K562 (cell line): ENCODE measurements around the gene ATP8B2. TPM values are rescaled to one million over a fixed set of nuclear protein-coding genes. Genes with fewer than 3 reads are reported as not detected.

Source experiments
- GTF2B ChIP-seq: IDR thresholded peaks from 2 replicates; pipeline ENCODE4 v1.6.1; 2011; ENCODE audit not compliant: insufficient read length; ENCODE audit errors: extremely low read depth
- MTF1 ChIP-seq: fragments of 250-450 bp; sonication (Bioruptor Pico); IDR thresholded peaks from 2 replicates; pipeline ENCODE4 v1.9.0; 2021; ENCODE audit warnings: moderate library complexity, mild to moderate bottlenecking, inconsistent platforms, borderline replicate concordance
- MYNN ChIP-seq, 2 experiments: sonication (generic); formaldehyde crosslinking in 1 of 2; IDR thresholded peaks; 2 replicates each; pipeline versions ENCODE4 v1.5.0 to v1.6.1; 2016 to 2020; ENCODE audit warnings: antibody characterized with exemption in 1 of 2, missing genetic modification reagents in 1 of 2
- NFE2 ChIP-seq: IDR thresholded peaks from 2 replicates; pipeline ENCODE4 v1.6.1; 2014; ENCODE audit warnings: antibody characterized with exemption, low read depth
- RCOR1 ChIP-seq, 2 experiments: IDR thresholded peaks; 2 replicates each; pipeline ENCODE4 v1.6.1; 2012; ENCODE audit warnings: low read depth in 2 of 2, low read length in 2 of 2, borderline replicate concordance in 1 of 2, improper control_type of control experiment in 1 of 2
- RFX7 ChIP-seq: fragments of 250-450 bp; sonication (Bioruptor Pico); IDR thresholded peaks from 2 replicates; pipeline ENCODE4 v1.5.1; 2021; ENCODE audit warnings: mild to moderate bottlenecking
- SRSF1 ChIP-seq: fragments of 200-400 bp; formaldehyde crosslinking; IDR thresholded peaks from 2 replicates; pipeline ENCODE4 v1.6.1; 2017; ENCODE audit warnings: mild to moderate bottlenecking, low read depth, low read length, moderate library complexity
- SRSF9 ChIP-seq: fragments of 200-400 bp; formaldehyde crosslinking; IDR thresholded peaks from 2 replicates; pipeline ENCODE4 v1.6.1; 2017; ENCODE audit warnings: low read depth, low read length, borderline replicate concordance
- polyA plus RNA-seq, 8 experiments: library from polyadenylated mRNA; depleted of rRNA in 4 of 8; stranded (reverse) in 5 of 8; unstranded in 3 of 8; fragments of >200 nt; fragmentation: Nextera tagmentation in 2 of 8; fragmentation: Illumina TruSeq in 1 of 8; extraction: Ambion mirVana in 2 of 8; extraction: Trizol in 1 of 8; gene quantifications; 2 replicates each; pipeline versions ENCODE4 v1.2.1 to v1.2.3, GENCODE V29; 2011 to 2014; ENCODE audit warnings: inconsistent platforms in 1 of 8, missing spikeins in 1 of 8
- total RNA-seq, 7 experiments: library from RNA; depleted of rRNA in 6 of 7; stranded (reverse); fragments of >200 nt in 6 of 7; fragmentation: Illumina TruSeq in 2 of 7; extraction: Trizol in 2 of 7; gene quantifications; 2 replicates each; pipeline versions ENCODE4 v1.2.1 to v1.2.3, GENCODE V29; 2011 to 2021; ENCODE audit warnings: low replicate concordance in 1 of 7
- TF ChIP-seq, protein P1 (sequence below): fragments of 200-600 bp; sonication (generic); IDR thresholded peaks from one replicate; pipeline ENCODE4 v1.6.1; 2012; ENCODE audit warnings: mild to moderate bottlenecking, low read depth, low read length, inconsistent platforms
- TF ChIP-seq, protein P2 (sequence below): fragments of 450-650 bp; IDR thresholded peaks from 2 replicates; pipeline ENCODE4 v1.6.1; 2017; ENCODE audit warnings: antibody characterized with exemption
- TF ChIP-seq, protein P3 (sequence below), 2 experiments: fragments of 250-450 bp in 1 of 2; fragments of 450-650 bp in 1 of 2; sonication (Bioruptor Pico) in 1 of 2; IDR thresholded peaks; 2 replicates each; pipeline versions ENCODE4 v1.6.1 to v1.8.0; 2016 to 2021; ENCODE audit warnings: mild to moderate bottlenecking in 2 of 2, moderate library complexity in 2 of 2, missing compliant biosample characterization in 1 of 2, missing genetic modification characterization in 1 of 2

The ATP8B2 gene
- total and polyA plus RNA-seq, 9 of the 15 experiments (the other 6 are each of a cell fraction or from before 2014, with no cell fraction given) = 0.27 to 33.2 (median 18.4) TPM

- TF ChIP-seq, protein P1, sequence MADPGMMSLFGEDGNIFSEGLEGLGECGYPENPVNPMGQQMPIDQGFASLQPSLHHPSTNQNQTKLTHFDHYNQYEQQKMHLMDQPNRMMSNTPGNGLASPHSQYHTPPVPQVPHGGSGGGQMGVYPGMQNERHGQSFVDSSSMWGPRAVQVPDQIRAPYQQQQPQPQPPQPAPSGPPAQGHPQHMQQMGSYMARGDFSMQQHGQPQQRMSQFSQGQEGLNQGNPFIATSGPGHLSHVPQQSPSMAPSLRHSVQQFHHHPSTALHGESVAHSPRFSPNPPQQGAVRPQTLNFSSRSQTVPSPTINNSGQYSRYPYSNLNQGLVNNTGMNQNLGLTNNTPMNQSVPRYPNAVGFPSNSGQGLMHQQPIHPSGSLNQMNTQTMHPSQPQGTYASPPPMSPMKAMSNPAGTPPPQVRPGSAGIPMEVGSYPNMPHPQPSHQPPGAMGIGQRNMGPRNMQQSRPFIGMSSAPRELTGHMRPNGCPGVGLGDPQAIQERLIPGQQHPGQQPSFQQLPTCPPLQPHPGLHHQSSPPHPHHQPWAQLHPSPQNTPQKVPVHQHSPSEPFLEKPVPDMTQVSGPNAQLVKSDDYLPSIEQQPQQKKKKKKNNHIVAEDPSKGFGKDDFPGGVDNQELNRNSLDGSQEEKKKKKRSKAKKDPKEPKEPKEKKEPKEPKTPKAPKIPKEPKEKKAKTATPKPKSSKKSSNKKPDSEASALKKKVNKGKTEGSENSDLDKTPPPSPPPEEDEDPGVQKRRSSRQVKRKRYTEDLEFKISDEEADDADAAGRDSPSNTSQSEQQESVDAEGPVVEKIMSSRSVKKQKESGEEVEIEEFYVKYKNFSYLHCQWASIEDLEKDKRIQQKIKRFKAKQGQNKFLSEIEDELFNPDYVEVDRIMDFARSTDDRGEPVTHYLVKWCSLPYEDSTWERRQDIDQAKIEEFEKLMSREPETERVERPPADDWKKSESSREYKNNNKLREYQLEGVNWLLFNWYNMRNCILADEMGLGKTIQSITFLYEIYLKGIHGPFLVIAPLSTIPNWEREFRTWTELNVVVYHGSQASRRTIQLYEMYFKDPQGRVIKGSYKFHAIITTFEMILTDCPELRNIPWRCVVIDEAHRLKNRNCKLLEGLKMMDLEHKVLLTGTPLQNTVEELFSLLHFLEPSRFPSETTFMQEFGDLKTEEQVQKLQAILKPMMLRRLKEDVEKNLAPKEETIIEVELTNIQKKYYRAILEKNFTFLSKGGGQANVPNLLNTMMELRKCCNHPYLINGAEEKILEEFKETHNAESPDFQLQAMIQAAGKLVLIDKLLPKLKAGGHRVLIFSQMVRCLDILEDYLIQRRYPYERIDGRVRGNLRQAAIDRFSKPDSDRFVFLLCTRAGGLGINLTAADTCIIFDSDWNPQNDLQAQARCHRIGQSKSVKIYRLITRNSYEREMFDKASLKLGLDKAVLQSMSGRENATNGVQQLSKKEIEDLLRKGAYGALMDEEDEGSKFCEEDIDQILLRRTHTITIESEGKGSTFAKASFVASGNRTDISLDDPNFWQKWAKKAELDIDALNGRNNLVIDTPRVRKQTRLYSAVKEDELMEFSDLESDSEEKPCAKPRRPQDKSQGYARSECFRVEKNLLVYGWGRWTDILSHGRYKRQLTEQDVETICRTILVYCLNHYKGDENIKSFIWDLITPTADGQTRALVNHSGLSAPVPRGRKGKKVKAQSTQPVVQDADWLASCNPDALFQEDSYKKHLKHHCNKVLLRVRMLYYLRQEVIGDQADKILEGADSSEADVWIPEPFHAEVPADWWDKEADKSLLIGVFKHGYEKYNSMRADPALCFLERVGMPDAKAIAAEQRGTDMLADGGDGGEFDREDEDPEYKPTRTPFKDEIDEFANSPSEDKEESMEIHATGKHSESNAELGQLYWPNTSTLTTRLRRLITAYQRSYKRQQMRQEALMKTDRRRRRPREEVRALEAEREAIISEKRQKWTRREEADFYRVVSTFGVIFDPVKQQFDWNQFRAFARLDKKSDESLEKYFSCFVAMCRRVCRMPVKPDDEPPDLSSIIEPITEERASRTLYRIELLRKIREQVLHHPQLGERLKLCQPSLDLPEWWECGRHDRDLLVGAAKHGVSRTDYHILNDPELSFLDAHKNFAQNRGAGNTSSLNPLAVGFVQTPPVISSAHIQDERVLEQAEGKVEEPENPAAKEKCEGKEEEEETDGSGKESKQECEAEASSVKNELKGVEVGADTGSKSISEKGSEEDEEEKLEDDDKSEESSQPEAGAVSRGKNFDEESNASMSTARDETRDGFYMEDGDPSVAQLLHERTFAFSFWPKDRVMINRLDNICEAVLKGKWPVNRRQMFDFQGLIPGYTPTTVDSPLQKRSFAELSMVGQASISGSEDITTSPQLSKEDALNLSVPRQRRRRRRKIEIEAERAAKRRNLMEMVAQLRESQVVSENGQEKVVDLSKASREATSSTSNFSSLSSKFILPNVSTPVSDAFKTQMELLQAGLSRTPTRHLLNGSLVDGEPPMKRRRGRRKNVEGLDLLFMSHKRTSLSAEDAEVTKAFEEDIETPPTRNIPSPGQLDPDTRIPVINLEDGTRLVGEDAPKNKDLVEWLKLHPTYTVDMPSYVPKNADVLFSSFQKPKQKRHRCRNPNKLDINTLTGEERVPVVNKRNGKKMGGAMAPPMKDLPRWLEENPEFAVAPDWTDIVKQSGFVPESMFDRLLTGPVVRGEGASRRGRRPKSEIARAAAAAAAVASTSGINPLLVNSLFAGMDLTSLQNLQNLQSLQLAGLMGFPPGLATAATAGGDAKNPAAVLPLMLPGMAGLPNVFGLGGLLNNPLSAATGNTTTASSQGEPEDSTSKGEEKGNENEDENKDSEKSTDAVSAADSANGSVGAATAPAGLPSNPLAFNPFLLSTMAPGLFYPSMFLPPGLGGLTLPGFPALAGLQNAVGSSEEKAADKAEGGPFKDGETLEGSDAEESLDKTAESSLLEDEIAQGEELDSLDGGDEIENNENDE = no peak
- TF ChIP-seq, protein P2, sequence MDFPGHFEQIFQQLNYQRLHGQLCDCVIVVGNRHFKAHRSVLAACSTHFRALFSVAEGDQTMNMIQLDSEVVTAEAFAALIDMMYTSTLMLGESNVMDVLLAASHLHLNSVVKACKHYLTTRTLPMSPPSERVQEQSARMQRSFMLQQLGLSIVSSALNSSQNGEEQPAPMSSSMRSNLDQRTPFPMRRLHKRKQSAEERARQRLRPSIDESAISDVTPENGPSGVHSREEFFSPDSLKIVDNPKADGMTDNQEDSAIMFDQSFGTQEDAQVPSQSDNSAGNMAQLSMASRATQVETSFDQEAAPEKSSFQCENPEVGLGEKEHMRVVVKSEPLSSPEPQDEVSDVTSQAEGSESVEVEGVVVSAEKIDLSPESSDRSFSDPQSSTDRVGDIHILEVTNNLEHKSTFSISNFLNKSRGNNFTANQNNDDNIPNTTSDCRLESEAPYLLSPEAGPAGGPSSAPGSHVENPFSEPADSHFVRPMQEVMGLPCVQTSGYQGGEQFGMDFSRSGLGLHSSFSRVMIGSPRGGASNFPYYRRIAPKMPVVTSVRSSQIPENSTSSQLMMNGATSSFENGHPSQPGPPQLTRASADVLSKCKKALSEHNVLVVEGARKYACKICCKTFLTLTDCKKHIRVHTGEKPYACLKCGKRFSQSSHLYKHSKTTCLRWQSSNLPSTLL = no peak
- TF ChIP-seq, protein P3, sequence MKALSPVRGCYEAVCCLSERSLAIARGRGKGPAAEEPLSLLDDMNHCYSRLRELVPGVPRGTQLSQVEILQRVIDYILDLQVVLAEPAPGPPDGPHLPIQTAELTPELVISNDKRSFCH (CRISPR knock-in tag; IDR thresholded peaks at IDR 0.05) = no peak
- TF ChIP-seq, protein P3 (tag; IDR thresholded peaks at IDR 0.05) = no peak
- peak; percentile 71 to 75; a peak in 3 of 4 replicates for TF ChIP-seq RCOR1 (IDR thresholded peaks at IDR 0.05; ENCODE audit: borderline replicate concordance in 1 of 2, low read depth in 2 of 2, low read length in 2 of 2)
- TF ChIP-seq RFX7 (CRISPR knock-in tag) = no peak
- no peak for TF ChIP-seq SRSF9
- TF ChIP-seq MTF1 = no peak
- TF ChIP-seq MYNN (IDR thresholded peaks at IDR 0.05) = peak; percentile 85
- TF ChIP-seq MYNN (CRISPR knock-in tag; IDR thresholded peaks at IDR 0.05) = no peak
- TF ChIP-seq NFE2 = no peak
- no peak for TF ChIP-seq SRSF1
- no peak for TF ChIP-seq GTF2B
Measured at GRCh38 chr1:154324669-154325582, at the start of gene ATP8B2 (continued).
